Measurements from ENCODE around the gene ACCSL.

ACCSL gene

GRCh38 chr11:44047931-44048431 is at the start of gene ACCSL:
Gene ACCSL (plus strand): TSS chr11:44047981. CDS start chr11:44048037, 56 bp downstream.
- no peak for DNase-seq
- TF ChIP-seq GATA1 (IDR thresholded peaks at IDR 0.05; ENCODE audit: low read depth, low read length): no peak
- no peak for TF ChIP-seq POLR2A (IDR thresholded peaks at IDR 0.05; ENCODE audit: low read length)

GRCh38 chr11:43998308-43998707 is 49.5 kb upstream of the ACCSL start:
- TF ChIP-seq POLR2A (IDR thresholded peaks at IDR 0.05; ENCODE audit: low read length) (no peak), GATA1 (IDR thresholded peaks at IDR 0.05; ENCODE audit: low read depth, low read length) (no peak)
- no peak for DNase-seq

GRCh38 chr11:44000731-44001130 is 47.0 kb upstream of the ACCSL start:
- DNase-seq: no peak
- TF ChIP-seq POLR2A (IDR thresholded peaks at IDR 0.05; ENCODE audit: low read length) (no peak), GATA1 (IDR thresholded peaks at IDR 0.05; ENCODE audit: low read depth, low read length) (no peak)

GRCh38 chr11:44002191-44003093 is 45.3 kb upstream of the ACCSL start:
- TF ChIP-seq POLR2A (IDR thresholded peaks at IDR 0.05; ENCODE audit: low read length) (no peak), GATA1 (IDR thresholded peaks at IDR 0.05; ENCODE audit: low read depth, low read length) (no peak)
- DNase-seq: no peak

GRCh38 chr11:44003736-44004451 is 43.9 kb upstream of the ACCSL start:
- DNase-seq: no peak
- TF ChIP-seq POLR2A (IDR thresholded peaks at IDR 0.05; ENCODE audit: low read length) (no peak), GATA1 (IDR thresholded peaks at IDR 0.05; ENCODE audit: low read depth, low read length) (no peak)

GRCh38 chr11:44004452-44005062 is 43.2 kb upstream of the ACCSL start:
- DNase-seq: no peak
- no peak for TF ChIP-seq POLR2A (IDR thresholded peaks at IDR 0.05; ENCODE audit: low read length)
- no peak for TF ChIP-seq GATA1 (IDR thresholded peaks at IDR 0.05; ENCODE audit: low read depth, low read length)

GRCh38 chr11:44005063-44005701 is 42.6 kb upstream of the ACCSL start:
- no peak for TF ChIP-seq POLR2A (IDR thresholded peaks at IDR 0.05; ENCODE audit: low read length)
- TF ChIP-seq GATA1 (IDR thresholded peaks at IDR 0.05; ENCODE audit: low read depth, low read length): no peak
- DNase-seq: no peak

- DNase-seq: no peak
- TF ChIP-seq POLR2A (IDR thresholded peaks at IDR 0.05; ENCODE audit: low read length) (no peak), GATA1 (IDR thresholded peaks at IDR 0.05; ENCODE audit: low read depth, low read length) (no peak)
Observed at GRCh38 chr11:44005956-44006355, 41.8 kb upstream of the ACCSL start.

- no peak for TF ChIP-seq POLR2A (IDR thresholded peaks at IDR 0.05; ENCODE audit: low read length)
- TF ChIP-seq GATA1 (IDR thresholded peaks at IDR 0.05; ENCODE audit: low read depth, low read length): no peak
- DNase-seq: no peak
Observed at GRCh38 chr11:44006917-44007361, 40.8 kb upstream of the ACCSL start.

GRCh38 chr11:44007481-44008087 is 40.2 kb upstream of the ACCSL start:
- DNase-seq: no peak
- no peak for TF ChIP-seq GATA1 (IDR thresholded peaks at IDR 0.05; ENCODE audit: low read depth, low read length)

GRCh38 chr11:44008088-44008501 is 39.7 kb upstream of the ACCSL start:
- TF ChIP-seq POLR2A (IDR thresholded peaks at IDR 0.05; ENCODE audit: low read length): no peak
- TF ChIP-seq GATA1 (IDR thresholded peaks at IDR 0.05; ENCODE audit: low read depth, low read length): no peak
- no peak for DNase-seq

GRCh38 chr11:44008698-44009097 is 39.1 kb upstream of the ACCSL start:
- TF ChIP-seq GATA1 (IDR thresholded peaks at IDR 0.05; ENCODE audit: low read depth, low read length) (no peak), POLR2A (IDR thresholded peaks at IDR 0.05; ENCODE audit: low read length) (no peak)
- no peak for DNase-seq

GRCh38 chr11:44010789-44011251 is 37.0 kb upstream of the ACCSL start:
- no peak for TF ChIP-seq POLR2A (IDR thresholded peaks at IDR 0.05; ENCODE audit: low read length)
- TF ChIP-seq GATA1 (IDR thresholded peaks at IDR 0.05; ENCODE audit: low read depth, low read length): no peak

More at GRCh38 chr11:44010789-44011251, 37.0 kb upstream of the ACCSL start:
- no peak for DNase-seq

All from erythroblast (primary cell).